Measurements from ENCODE around the gene ZFYVE28.

GRCh38 chr4:2247128-2248043, 171.1 kb downstream of the ZFYVE28 start:
- TF ChIP-seq POLR2A (IDR thresholded peaks at IDR 0.05) (no peak), CTCF (IDR thresholded peaks at IDR 0.05) (no peak)

Measured in body of pancreas (tissue), 4 donors.